Tibial nerve (tissue), 3 donors: ENCODE results near the gene ADPRH.

Experiments used
- EP300 ChIP-seq, 2 donors: sonication (generic); formaldehyde crosslinking; IDR thresholded peaks; one replicate each; pipeline ENCODE4 v1.6.1; 2017; ENCODE audit warnings: antibody characterized with exemption in 2 of 2, mild to moderate bottlenecking in 1 of 2
- POLR2A ChIP-seq, 2 donors: fragments of 450-650 bp; IDR thresholded peaks; one replicate each; pipeline ENCODE4 v1.6.1; 2017; ENCODE audit warnings: antibody characterized with exemption in 2 of 2, mild to moderate bottlenecking in 2 of 2, moderate library complexity in 2 of 2

GRCh38 chr3:119529883-119530282, 49.4 kb upstream of the ADPRH start:
- no peak for TF ChIP-seq EP300 (IDR thresholded peaks at IDR 0.05)
- TF ChIP-seq POLR2A (IDR thresholded peaks at IDR 0.05), result no peak
